Right lobe of liver (tissue), 4 donors: Measurements from ENCODE around the gene RASGRF2.

Experiments
- POLR2A ChIP-seq: fragments of 450-650 bp; IDR thresholded peaks from one replicate; pipeline ENCODE4 v1.6.1; 2017; ENCODE audit warnings: antibody characterized with exemption, mild to moderate bottlenecking
- TF ChIP-seq, protein P1 (sequence below), 4 donors: fragments of 200-600 bp in 3 of 4; fragments of 450-650 bp in 1 of 4; IDR thresholded peaks; one replicate each; pipeline versions ENCODE4 v1.5.1 to v1.8.0; 2016 to 2022; ENCODE audit warnings: antibody characterized with exemption in 4 of 4, mild to moderate bottlenecking in 2 of 4
- donor health status: DM: no; HTN: no; CAD: no.
- donor health status: DM: no; HTN: no; CAD: no.
- donor health status: DM: no; HTN: yes; CAD: no.

DNA sequence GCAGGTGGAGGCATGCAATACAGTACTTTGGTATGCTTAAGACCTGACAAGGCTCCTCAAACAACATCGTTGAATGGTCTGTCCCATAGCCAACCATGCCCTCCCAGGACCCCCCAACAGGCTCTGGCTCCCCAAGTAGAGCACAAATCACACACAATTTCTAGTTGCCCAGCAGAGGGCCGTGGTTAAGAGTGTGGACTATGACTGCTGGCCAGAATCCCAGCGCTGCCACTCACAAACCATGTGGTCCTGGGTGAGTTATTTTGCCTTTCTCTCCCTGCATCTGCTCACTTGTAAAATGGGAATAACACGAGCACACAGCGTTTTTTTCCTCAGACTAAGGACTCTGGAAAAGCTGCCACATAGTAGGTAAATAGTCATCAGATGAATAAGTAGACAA lies 279.4 kb downstream of the RASGRF2 start:
- TF ChIP-seq, protein P1, sequence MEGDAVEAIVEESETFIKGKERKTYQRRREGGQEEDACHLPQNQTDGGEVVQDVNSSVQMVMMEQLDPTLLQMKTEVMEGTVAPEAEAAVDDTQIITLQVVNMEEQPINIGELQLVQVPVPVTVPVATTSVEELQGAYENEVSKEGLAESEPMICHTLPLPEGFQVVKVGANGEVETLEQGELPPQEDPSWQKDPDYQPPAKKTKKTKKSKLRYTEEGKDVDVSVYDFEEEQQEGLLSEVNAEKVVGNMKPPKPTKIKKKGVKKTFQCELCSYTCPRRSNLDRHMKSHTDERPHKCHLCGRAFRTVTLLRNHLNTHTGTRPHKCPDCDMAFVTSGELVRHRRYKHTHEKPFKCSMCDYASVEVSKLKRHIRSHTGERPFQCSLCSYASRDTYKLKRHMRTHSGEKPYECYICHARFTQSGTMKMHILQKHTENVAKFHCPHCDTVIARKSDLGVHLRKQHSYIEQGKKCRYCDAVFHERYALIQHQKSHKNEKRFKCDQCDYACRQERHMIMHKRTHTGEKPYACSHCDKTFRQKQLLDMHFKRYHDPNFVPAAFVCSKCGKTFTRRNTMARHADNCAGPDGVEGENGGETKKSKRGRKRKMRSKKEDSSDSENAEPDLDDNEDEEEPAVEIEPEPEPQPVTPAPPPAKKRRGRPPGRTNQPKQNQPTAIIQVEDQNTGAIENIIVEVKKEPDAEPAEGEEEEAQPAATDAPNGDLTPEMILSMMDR (IDR thresholded peaks at IDR 0.05), result no peak
- no peak for TF ChIP-seq POLR2A
